Hematopoietic multipotent progenitor cell (in vitro differentiated cells): ENCODE measurements around the gene ERC2. TPM values are rescaled to one million over a fixed set of nuclear protein-coding genes. Genes with fewer than 3 reads are reported as not detected.
A peak's percentile ranks its signal among the peaks of the same experiment; 100 is the strongest.

Experiments used
- DNase-seq, 3 donors: peaks; one replicate each; pipeline ENCODE4 v3.0.0-alpha.2; 2011 to 2015; ENCODE audit warnings: low read depth in 2 of 3, low spot score in 2 of 3
- total RNA-seq: library from RNA; depleted of rRNA; stranded (reverse); fragments of >200 nt; gene quantifications from one replicate; pipeline ENCODE4 v1.2.3, GENCODE V29; 2012

The ERC2 gene
- total RNA-seq, 1 donor = 0.54 TPM

DNA sequence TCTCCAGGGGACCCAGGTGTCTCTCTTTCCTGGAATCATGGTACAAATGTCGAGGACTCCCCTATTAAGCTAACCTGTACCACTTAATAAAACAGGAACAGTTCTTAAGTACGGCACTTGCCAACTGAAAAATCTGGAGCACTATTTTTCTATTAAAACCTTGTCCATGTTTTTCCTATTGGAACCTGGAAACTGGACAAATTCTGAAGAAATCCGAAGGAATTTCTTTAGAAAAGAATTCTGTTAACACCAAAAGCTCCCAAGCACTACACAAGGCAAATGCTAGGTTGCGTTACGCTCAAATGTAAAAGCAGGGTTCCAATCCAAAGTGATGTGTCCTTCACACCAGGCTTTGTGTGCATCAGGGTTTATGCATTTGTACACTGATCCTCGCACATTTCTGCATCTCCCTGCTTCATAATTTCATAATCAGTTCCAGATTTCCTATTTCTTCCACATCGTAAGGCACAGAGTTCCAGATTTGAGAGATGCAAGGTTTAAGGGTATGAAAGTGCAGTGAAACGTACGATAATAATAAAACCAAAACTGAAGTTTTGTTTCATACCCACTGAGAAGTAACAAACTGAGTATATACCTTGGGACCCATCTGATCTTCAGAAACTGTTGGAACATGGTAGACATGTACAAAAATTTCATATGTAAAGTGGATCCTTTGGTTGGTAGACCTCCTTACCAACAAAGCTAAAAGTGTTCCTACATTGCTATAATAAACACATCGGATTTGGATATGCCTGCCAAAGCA is 849.0 kb downstream of the ERC2 start:
- DNase-seq = no peak

DNA sequence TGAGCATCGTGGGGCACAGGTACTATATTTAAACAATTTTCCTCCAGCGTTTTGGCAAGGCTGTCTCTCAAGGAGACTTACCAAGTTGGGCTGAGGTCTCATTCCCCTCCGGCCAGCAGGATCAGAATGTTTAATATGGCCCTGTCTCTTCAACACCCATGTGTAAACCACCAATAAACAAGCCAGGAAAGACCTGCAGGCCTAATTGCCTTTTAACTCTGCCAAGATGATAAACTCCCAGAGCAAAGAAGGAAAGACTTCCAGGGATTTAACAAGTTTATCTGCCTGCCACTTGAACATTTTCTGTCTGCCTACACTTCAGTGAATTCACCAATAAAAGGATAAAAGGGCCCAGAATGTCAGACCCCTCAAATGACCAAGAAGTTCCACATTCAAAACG is 850.9 kb downstream of the ERC2 start:
- DNase-seq = no peak

GRCh38 chr3:55616803-55617202 is 851.5 kb downstream of the ERC2 start:
- DNase-seq = no peak

GRCh38 chr3:55615694-55616295 is 852.5 kb downstream of the ERC2 start:
- no peak for DNase-seq

- DNase-seq = no peak
Observed at GRCh38 chr3:55615039-55615693, 853.1 kb downstream of the ERC2 start.

DNA sequence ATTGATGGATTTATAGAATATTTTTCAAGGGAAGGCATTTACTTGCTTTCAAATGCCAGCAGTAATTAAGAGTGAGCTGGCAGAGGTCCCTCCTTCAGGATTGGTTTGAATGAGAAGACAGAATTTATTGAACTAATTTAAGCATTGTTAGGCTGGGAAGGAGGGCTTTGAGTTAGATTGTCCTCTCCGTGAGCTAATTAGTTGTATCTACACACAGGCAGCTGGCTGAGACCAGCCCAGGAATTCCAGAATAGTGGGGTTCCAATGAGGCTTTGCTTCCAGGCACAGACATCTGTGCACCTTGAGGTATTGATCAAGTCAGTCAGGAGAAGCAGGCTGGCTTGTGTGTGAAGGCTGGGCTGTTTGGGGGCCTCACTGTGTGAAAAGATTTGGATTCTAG is 857.1 kb downstream of the ERC2 start:
- DNase-seq = no peak

- DNase-seq = no peak
Observed at GRCh38 chr3:55609230-55609827, 858.9 kb downstream of the ERC2 start.

GRCh38 chr3:55608301-55608937 is 859.8 kb downstream of the ERC2 start:
- DNase-seq = no peak

DNA sequence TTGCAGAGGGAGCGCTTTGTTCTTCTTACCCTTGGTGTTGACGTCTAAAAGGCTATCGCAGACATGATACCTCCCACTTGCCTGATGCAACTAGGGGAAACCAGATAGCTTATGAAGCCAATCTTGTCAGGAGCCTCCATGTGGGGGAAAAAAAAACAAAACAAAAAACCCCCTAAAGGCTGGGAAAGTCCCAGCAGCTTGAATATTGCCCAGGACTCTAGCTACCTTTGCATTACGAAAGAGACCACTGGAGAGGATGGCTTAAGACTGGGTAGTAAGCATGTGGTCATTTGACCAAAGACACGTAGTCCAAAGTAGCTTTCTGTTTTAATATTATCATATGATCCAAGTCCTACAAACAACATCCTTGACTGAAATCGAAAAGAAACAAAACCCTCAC is 860.4 kb downstream of the ERC2 start:
- no peak for DNase-seq

GRCh38 chr3:55607175-55607574 is 861.1 kb downstream of the ERC2 start:
- DNase-seq = no peak

GRCh38 chr3:55605443-55606236 is 862.6 kb downstream of the ERC2 start:
- no peak for DNase-seq

DNA sequence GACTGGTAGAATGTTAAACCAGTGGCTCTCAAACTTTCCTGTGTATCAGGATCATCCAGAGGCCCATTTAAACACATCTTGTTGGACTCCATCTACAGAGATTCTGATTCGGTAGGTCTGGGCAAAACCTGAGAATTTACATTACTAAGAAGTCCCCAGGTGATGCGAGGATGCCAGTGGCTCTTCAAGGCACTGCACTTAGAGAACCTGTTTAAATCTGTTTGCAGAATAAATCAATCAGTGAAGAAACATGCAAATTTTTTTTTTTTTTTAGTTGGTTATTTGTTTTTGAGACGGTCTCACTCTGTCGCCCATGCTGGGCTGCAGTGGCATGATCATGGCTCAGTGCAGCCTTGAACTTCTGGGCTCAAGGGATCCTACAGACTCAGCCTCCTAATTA is 863.4 kb downstream of the ERC2 start:
- DNase-seq = no peak

DNA sequence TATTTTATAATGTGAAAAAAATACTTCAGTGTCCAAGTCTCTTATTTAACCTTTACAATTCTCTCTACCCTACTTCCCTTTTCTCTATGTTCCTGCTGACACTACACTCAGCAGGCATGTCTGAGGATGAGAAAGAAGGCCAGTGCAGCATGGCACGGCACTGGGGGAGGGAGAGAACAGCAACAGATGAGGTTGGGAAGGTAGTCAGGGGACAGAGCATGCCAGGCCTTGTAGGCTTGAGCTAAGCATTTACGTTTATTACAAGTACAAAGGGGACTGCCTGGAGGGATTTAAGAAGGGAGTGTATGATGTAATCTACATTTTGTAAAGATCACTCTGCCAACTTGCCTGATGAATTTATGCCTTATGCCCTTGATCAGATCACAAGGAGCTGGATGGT is 863.9 kb downstream of the ERC2 start:
- DNase-seq = no peak

DNA sequence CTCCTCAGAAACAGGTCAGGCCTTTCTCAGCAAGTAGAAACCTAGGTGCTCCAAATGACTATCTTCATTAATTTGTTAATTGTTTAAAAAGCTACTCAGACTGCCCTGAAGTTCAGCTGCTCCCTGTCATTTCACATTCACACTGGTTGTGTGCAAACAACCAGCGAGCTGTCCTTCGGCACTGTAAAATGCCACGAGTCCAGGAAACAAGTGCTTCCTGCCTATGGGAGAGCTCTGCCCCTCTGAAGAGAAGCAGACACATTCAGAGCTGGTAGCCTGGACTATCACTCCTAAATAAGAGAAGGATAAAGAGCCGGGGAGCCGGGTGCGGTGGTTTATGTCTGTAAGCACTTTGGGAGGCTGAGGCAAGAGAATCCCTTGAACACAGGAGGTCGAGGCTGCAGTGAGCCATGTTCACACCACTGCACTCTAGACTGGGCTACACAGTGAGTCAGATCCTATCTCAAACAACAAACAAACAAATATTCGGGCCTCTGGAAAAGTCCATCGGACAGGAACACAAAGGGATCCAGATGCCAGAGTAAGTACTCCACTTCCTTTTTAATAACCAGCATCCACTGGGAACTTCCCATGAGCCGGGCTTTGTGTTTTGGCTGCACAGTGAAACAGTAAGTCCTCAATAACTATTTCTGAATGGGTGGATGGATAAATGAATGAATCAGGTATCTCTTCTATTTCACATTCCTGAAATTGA is 866.7 kb downstream of the ERC2 start:
- peak in 2 of 3 donors; percentile 30 to 69 for DNase-seq

DNA sequence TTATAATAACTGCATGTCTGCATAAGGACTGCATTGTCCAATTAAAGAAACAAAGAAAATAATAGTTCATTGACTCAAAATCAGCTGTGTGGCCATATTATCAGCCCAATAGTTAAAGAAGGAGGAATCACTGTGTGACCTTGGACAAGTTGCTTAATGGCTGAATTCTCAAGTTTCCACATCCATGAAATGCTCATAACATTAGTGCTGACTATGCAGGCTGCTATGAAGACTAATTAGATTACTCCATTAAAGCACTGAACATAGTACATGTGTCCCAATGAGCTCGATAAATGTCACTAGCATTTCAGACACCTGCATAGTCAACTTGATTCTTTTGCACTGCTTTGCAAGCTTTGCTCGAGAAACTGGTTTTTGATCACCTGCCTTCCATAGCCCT is 870.0 kb downstream of the ERC2 start:
- no peak for DNase-seq

DNA sequence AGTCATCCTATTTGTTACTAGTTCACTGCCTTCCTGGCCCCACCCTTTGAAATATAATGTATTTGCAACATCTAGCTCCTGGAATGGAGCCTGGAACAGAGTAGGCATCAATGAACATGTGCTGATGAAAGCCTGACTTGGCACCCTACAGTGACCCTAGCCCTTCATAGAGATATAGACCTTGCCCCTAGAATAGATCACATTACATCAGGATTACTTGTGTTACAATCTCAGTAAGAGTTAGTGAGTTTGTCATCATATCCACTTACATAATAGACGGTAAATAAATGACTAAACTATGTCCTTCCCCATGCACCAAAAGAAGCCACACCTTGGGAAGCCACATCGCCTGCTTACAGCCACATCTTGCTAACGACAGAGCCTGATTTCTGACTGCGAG is 870.6 kb downstream of the ERC2 start:
- no peak for DNase-seq

- DNase-seq = no peak
Observed at GRCh38 chr3:55596212-55596611, 872.1 kb downstream of the ERC2 start.

- no peak for DNase-seq
Observed at GRCh38 chr3:55595420-55595819, 872.8 kb downstream of the ERC2 start.

GRCh38 chr3:55592572-55592971 is 875.7 kb downstream of the ERC2 start:
- DNase-seq = no peak

- DNase-seq = no peak
Observed at GRCh38 chr3:55591888-55592287, 876.4 kb downstream of the ERC2 start.
